Uterus (tissue), 2 donors: Measurements from ENCODE around the gene VSTM2L.

Experiments used
- CTCF ChIP-seq, 4 experiments: fragments of 200-600 bp in 2 of 4; fragments of 450-650 bp in 2 of 4; sonication (generic) in 2 of 4; IDR thresholded peaks; one replicate each; pipeline ENCODE4 v1.5.1; 2016 to 2019; ENCODE audit warnings: antibody characterized with exemption in 4 of 4, mild to moderate bottlenecking in 2 of 4, moderate library complexity in 1 of 4
- POLR2A ChIP-seq, 2 donors: fragments of 450-650 bp; IDR thresholded peaks; one replicate each; pipeline ENCODE4 v1.6.1; 2016; ENCODE audit warnings: antibody characterized with exemption in 2 of 2, mild to moderate bottlenecking in 1 of 2, moderate library complexity in 1 of 2

- TF ChIP-seq CTCF (IDR thresholded peaks at IDR 0.05) (no peak), POLR2A (IDR thresholded peaks at IDR 0.05) (no peak)
Measured at GRCh38 chr20:37943501-37944455, 40.9 kb downstream of the VSTM2L start.
